Fibroblast of mammary gland (primary cell): ENCODE measurements around the gene RSBN1L.
"Not testable (repeated sequence)": the region's sequence is repeated elsewhere in the genome, so short reads cannot be mapped to it uniquely, and the experiment has no call there.

Source experiments
- DNase-seq: peaks from one replicate; pipeline ENCODE4 v3.0.0-alpha.2; 2010; ENCODE audit warnings: low read depth
- H3K4me3 ChIP-seq: 2 replicates; pipeline ENCODE4 v1.5.1; 2011; ENCODE audit warnings: low read depth, mild to moderate bottlenecking, low read length, moderate library complexity; ENCODE audit not compliant: control insufficient read depth
- TF ChIP-seq, protein P1 (sequence below): conservative IDR thresholded peaks from 2 replicates; pipeline ENCODE4 v1.5.1; 2011; ENCODE audit warnings: low read depth, low read length, inconsistent platforms; ENCODE audit not compliant: control insufficient read depth, insufficient read depth

The RSBN1L gene

DNA sequence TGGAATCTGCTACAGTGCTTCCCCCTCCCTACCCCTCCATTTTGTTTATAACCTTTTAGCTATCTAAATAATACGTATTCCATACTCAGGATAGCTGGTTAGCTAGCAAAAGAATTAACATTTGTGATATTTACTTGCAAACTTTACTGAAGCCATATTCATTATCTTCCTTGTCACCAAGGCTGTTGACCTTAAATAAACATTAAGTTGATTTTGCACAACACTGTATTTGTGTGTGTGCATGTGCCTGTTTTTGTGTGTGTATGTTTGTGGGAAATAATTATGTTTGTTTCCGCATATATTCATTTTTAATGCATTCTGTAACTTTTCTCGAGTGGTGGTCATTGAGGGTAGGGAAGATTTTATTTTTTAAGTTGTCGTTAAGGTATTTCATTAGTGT lies 86.1 kb downstream of the RSBN1L start:
- no peak overlapping the region for H3K4me3 ChIP-seq
- no peak for DNase-seq
- TF ChIP-seq, protein P1, sequence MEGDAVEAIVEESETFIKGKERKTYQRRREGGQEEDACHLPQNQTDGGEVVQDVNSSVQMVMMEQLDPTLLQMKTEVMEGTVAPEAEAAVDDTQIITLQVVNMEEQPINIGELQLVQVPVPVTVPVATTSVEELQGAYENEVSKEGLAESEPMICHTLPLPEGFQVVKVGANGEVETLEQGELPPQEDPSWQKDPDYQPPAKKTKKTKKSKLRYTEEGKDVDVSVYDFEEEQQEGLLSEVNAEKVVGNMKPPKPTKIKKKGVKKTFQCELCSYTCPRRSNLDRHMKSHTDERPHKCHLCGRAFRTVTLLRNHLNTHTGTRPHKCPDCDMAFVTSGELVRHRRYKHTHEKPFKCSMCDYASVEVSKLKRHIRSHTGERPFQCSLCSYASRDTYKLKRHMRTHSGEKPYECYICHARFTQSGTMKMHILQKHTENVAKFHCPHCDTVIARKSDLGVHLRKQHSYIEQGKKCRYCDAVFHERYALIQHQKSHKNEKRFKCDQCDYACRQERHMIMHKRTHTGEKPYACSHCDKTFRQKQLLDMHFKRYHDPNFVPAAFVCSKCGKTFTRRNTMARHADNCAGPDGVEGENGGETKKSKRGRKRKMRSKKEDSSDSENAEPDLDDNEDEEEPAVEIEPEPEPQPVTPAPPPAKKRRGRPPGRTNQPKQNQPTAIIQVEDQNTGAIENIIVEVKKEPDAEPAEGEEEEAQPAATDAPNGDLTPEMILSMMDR: no peak

DNA sequence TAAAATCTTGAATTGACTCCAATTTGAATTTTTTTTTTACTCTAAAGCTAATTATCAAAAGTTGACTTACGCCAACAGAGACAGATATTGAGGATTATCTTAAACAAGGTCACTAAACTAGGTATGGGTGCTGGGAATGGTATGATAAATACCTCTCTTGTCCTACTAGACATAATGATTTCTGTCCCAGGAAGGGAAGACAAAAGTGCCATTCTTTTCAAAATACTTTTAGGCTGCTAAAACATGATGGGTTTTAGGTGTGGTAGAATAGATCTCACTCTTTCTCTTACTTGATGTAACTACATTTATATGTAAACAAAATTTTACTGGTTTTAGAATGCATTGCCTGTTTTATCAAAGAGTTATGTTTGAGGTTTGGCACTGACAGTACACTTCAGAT lies 86.9 kb downstream of the RSBN1L start:
- H3K4me3 ChIP-seq: no peak overlapping the region
- TF ChIP-seq, protein P1: no peak
- no peak for DNase-seq

DNA sequence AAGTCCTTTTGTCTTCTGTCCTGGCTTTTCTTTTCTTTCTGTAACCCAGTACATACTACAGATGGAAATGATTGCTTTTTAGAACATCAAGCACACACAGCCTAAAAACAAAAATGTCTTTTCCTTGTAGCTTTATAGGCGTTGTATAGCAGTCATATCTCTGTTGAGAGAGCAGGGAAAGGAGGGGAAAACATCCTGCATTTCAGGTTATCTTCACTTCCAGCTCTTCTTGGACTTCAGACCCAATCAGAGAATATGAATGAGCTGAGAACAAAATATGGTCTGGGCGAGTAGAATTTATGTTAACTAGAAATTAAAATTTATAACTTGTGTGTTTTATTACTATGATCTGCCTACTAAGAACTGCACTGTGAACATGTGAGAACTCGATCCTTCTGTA lies 87.3 kb downstream of the RSBN1L start:
- no peak overlapping the region for H3K4me3 ChIP-seq
- DNase-seq: no peak
- TF ChIP-seq, protein P1: no peak

DNA sequence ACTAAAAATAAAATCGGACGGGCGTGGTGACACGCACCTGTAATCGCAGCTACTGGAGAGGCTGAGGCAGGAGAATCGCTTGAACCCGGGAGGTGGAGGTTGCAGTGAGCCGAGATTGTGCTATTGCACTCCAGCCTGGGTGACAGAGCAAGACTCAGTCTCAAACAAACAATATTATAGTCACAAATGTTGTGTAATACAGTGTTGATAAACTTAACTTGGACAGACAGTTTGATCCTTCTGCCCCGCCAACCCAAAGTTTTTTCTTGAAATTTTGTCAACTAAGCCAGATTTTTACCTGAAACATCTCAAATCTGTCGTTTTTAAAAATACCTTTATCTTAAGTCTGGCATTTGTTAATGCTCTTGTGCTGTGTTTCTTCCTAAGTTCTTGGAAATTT lies 88.2 kb downstream of the RSBN1L start:
- DNase-seq, H3K4me3 ChIP-seq: not testable (repeated sequence)

DNA sequence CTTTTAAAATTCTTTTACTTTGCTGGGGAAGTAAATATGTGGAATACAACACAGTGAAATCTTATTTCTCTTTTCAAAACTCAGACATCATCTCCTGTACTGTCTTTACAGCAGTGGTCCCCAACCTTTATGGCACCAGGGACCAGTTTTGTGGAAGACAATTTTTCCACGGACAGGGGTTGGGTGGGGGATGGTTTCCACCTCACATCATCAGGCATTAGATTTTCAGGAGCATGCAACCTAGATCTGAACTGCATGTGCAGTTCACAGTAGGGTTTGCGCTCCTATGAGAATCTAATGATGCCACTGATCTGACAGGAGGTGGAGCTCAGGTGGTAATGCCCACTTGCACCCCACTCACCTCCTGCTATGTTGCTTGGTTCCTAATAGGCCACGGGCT lies 89.8 kb downstream of the RSBN1L start:
- no peak for DNase-seq
- TF ChIP-seq, protein P1: no peak
- no peak overlapping the region for H3K4me3 ChIP-seq

DNA sequence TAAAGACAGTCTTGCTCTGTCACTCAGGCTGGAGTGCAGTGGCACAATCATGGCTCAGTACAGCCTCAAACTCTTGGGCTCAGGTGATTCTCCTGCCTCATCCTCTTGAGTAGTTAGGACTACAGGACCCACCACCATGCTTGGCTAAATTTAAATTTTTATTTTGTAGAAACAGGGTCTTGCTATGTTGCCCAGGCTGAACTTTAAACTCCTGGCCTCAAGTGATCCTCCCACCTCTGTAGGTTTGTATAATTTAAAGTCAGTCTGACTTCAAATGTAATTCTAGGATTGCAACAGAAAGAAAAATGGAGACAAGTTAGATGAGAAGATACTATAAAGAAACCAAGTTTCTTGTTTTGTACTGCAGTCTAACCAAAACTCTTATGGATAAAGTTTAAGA lies 90.5 kb downstream of the RSBN1L start:
- DNase-seq: no peak
- TF ChIP-seq, protein P1: no peak
- H3K4me3 ChIP-seq: no peak overlapping the region

DNA sequence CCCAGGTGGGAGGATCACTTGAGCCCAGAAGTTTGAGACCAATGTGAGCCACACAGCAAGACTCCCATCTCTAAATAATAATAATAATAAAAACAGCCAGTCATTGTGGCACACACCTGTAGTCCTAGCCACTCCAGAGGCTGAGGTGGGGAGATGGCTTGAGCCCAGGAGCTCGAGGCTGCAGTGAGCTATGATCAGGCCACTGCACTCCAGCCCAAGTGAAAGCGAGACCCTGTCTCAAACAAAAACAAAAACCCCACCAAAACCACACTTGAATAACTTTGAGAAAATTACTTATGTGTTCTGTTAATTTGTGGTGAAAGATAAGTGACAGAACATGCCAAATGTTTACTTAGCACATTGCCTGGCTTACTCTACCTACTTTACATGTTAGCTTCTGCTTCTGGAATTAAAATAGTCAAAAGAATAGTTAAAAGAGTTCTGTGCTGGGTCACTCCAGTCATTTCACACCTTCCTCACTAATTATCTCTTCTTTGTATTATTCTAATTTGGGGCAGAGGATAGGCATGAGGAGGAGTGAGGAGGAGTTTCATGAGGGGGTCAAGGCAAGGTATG lies 92.2 kb downstream of the RSBN1L start:
- no peak for DNase-seq
- H3K4me3 ChIP-seq: no peak overlapping the region
- TF ChIP-seq, protein P1: no peak
